CD1c-positive myeloid dendritic cell (primary cell): Measurements from ENCODE around the gene PTPRK.

Experiments
- DNase-seq: peaks from one replicate; pipeline ENCODE4 v3.0.0-alpha.2; 2016; ENCODE audit errors: extremely low spot score

Gene PTPRK

DNA sequence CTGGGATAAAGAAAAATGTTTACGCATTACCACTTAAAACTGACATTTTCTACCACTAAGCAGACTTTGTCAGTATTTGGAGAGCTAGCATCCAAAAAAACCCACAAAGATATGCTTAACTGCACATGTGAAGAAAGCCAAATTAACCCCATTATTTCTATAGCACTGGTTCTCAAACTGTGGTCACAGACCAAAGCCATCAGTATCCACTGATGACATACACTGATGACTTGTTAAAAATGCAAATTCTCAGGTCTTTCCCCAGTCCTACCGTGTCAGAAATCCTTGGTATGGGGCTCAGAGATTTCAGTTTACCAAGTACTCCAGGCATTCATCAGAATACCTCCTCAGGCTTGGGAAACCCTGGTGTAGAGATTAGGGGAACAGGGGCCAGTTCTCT lies 230.2 kb downstream of the PTPRK start:
- DNase-seq = no peak

- no peak for DNase-seq
These were observed 236.3 kb downstream of the PTPRK start for GRCh38 chr6:128284128-128284527.

GRCh38 chr6:128282961-128283360 lies 237.4 kb downstream of the PTPRK start:
- DNase-seq = no peak

DNA sequence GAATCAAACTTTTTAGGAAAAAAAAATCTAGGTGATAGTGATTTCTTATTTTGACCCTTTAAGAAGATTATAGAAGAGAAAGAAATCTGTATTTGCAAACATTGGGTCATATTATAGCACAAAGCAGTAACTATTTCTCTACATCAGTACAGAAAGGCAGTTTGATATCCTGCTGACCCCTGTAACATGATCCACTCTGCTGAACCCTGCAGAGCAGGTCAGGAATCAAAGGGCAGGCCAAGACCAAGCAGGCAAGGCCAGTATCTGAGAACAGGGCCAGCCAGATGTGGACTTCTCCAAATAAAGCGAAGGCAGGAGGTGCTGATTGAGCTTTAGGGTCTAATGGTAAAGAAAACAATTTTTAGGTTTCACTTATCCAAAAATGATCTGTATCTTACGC lies 239.4 kb downstream of the PTPRK start:
- DNase-seq = no peak

DNA sequence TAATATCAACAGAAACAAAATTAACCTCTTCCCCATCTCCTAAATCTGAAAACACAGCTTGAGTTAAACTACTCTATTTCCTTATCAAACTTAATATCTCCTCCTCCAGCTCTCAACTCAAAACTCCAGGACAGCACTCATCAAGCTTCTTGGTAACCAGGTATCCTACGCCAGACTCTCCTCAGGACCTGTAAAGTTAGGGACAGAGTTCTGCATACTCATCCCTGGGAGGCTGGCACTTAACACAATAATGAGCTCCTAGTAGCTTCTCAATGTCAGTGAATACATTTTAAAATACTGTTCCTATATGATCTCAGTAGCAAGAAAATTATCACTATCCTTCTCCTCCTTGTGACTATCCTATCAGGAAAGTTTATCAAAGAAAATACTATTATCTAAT lies 240.3 kb downstream of the PTPRK start:
- DNase-seq = no peak

DNA sequence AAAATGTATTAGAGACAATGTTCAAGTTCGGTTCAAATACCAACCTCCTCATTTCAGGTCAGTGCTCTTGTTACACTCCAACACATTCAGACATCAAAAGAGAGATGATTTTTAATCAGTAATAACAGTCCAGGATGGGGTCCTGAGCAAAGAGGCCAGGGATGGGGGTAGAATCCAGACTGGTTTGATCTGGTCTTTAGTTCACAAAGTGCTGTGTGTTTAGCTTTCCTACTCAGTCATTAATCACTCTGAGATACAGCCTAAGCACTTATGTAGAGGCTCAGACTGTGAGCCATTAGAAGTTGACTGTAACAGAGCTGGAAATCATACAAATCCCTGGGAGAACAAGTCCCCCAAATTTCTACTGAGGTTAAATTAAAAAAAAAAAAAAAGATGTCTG lies 241.6 kb downstream of the PTPRK start:
- DNase-seq = no peak

- DNase-seq = no peak
These were observed 243.0 kb downstream of the PTPRK start for GRCh38 chr6:128277379-128277778.

DNA sequence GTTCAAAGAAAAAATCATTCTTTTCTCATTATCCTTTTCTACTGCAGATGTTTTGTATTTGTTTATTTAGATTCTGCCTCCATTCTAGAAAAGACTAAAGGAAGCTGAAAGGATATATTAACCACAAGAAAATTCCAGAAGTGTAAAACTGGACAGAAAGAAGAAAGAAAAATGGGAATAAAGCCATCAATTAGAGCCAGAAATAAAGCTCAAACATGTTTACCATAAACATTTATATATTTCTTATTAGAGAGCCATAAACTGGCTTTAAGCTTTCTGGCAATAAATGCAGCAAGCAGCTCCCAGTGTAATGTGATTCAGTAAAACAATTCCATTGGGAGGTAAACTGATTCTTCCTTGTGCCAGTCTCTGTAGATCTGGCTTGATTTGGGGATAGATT lies 244.1 kb downstream of the PTPRK start:
- no peak for DNase-seq

DNA sequence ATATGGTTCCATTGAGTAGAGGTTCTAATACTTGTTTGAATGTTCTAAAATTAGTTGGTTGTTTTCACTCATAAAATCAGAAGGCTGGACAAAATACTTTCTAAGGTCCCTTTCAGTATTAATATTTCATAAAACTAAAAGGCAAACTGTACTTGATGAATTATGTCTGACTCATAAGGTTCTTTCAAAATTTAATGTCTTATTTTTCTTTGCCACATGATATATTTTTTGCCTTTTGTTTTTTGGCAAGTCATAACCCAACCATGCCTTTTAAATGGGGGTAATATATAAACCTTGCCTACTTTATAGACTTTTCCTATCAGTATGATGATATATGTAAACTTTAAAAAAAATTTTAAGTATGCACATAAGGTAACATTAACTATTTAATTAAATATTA lies 244.7 kb downstream of the PTPRK start:
- DNase-seq = no peak

DNA sequence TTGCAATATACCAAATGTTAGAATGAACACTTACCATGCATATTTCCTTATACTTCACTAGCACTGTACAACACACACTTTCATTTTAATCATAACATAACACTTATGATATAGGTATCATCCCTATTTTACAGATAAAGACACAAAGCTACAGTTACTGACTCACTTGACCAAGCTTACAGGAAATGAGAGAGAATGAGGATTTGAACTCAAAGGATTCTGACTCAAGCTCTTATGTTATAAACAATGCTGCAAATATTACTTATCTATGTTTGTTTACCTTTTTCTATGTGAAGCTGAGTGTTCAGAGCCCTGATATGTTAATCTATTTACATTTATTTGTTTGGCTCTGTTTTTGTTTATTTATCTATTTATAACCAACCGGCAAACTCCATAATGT lies 245.4 kb downstream of the PTPRK start:
- no peak for DNase-seq

- no peak for DNase-seq
These were observed 248.9 kb downstream of the PTPRK start for GRCh38 chr6:128271527-128271926.

- no peak for DNase-seq
These were observed 249.4 kb downstream of the PTPRK start for GRCh38 chr6:128271011-128271410.

DNA sequence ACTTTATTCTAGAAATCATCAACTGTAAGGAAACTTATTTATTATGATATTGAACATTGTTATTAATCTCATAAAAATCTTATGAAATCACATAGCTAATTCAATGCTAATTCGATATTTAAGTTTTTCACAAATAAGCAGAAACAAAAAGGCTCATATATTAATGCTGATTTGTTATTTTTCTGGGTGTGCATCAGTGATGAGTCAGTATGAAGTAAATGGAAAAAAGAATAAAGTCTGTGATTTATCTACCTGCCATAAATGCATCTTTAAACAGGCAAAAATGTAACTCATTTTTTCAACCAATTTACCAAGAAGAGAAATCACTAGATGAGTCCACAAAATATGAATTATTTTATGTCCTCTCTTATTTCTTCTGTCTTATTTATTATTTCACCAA lies 253.5 kb downstream of the PTPRK start:
- no peak for DNase-seq

DNA sequence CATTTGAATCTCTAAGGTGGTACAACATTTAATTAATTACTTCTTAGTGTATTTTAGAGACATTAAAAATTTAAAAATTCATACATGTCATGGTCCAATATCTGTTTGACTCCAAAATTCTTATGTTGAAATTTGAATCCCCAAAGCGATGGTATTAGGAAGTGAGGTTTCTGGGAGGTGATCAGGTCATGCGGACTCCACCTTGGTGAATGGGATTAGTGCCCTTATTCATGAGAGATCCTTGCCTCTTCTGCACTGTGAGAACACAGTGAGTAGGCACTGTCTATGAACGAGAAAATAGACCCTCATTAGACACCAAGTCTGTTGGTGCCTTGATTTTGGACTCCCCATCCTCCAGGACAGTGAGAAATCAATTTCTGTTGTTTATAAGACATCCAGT lies 254.7 kb downstream of the PTPRK start:
- no peak for DNase-seq

DNA sequence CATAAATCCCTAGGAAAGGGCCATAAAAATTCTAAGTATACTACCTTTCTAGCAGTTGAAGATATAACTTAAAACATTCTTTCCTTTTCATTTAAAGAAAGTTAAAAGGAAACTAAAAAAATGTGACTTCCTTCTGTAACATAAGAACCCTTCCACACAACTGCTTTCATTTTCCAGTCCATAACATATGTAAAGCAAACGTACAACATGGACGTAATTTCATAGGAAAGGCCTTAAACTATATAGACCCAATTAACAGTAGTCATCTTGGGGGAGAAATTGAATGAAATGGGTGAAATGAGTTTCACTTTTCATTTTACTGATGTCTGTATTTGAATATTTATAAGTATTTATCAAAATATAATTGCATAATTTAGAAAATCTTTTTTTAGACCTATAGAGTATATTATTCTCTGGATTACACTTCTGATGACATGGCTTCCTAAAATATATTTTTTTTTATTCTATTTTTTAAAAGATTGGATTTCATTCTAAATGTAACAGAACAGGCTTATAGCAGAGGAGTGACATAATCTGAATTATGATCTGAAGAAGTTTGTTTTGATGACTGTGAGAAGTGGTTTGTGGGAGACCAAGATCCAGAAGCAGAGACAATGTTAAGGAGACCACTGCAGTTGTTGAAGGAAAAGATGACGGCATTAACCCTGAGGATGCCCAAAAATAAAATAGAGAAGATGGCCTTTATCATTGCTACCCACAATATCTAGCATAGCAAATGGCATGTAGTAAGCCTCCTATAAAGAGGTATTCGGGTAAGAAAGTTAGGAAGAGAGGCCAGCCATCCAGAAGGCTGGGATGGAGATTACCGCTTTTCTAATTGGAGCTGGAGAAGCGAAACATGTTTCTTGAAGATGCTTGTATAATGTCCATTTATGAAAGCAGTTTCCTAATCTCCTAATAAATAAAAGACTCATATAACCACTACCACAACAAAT lies 260.4 kb downstream of the PTPRK start:
- DNase-seq = no peak

GRCh38 chr6:128259029-128259724 lies 261.2 kb downstream of the PTPRK start:
- DNase-seq = no peak

DNA sequence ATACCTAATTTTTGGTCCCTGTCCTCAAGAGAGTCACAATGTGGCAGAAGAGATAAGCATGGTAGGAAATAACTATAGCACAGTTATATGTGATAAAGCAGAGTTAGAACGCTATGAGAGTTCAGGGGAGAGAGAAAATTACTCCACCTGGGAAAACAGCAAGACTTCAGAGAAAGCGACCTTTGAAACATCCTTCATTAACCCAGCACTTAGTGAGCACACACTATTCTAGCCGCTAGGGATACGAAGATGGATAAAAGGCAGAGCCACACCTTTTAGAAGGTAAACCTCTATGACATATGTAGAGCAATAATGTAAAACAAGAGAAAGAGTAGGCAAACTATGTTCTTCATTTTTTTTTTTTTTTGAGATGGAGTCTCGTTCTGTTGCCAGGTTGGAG lies 264.3 kb downstream of the PTPRK start:
- DNase-seq = no peak

DNA sequence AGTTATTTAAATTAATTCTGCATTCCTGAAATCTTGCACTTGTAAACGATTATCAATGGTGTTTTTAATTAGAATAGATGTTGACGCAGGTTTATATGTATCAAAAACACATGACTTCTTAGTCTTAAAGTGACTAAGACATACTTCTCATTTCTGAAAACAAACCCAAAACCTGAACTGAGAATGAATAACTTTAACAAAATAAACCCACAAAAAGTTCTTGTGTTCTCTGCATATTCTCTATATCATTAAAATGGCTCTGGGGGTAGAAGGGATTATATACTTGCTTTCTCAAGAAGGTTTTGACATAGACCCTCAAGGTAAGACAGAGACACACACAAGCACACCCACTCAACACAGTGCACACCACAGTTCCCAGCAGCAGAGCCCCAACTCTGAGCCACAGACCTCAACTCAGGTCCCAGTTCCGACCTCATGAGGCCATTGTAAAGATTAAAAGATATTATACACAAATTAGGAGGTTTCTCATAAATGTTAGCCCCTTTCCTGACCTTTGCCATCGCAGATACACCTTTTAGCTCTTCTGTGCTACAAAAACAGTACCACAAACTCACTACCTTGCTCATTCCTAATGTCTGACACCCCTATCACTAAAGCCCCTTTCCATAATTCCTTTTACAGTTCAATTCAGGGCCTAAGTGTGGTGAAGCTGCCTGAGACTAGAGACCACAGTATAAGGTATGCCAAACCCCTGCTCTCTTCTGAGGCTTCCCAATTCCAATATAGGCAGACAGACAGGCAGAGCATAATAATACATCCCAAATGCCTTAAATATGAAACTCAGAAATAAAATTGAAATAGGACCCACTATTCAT lies 267.8 kb downstream of the PTPRK start:
- no peak for DNase-seq

DNA sequence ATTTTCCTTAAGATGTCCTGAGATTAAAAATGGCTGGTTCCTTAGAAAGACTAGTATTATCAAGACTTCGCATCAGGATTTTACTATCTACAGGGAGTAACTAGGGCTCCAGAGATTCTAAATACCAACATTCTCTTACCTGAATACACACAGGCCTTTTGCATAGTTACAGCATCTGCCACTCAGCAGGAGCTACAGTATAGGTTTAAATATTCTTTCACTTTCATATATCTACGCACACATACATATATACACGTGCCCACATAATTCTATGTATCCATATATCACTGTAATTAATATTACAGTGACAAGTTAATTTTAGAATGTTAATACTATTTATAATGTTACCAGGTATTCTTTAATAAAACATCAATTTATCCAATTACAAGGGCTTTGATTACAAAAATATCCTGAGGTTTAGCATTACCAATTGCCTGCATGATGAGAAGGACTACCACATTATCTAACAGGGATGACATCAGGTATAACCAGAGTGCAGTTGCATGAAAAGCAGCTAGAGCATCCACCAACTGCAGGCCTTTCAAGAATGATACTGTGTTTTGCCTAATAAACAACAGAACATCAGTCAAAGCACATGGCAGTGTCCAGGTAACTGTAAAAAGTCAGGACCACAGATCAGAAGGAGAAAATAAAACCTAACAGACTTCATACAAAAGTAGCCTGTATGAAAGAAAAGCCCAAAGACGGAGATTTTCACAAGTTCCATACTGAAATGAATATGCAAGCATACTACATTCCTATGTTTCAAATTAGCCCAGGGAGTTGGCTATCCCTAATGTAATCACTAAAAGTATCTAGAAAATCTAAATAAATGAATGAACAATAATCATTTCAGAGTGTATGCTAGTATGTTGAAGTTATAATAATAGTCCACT lies 268.7 kb downstream of the PTPRK start:
- DNase-seq = no peak

DNA sequence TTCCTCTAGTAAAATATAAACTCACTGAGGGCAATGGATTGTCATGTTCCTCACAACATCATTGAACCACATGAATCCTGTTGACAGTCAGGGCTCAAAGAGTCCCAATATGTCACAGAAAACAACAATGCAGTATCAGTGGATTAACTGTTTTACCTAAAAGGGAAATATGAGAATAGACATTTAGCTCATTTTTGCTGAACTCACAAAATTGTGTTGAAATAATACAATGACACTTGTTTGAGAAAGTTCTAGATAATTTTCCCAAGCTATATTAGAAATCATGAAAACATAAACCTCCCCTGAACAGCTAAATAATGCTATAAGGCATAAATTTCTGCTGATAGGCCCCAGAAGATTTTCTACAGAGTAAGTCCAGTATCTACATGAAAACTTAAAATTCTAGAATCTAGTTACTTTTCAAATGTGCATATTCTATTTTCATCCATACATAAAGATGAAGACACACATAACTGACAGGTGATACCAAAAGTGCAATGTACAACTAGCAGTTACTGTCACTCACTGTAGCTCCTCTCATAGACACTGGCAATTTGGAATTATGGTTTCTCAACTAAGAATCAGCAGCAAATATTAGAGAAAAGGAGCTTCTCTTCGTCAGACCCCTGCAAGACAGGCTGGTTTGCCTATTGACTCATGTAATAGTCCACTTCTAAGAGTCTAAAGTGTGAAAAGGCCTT lies 269.9 kb downstream of the PTPRK start:
- no peak for DNase-seq

- DNase-seq = no peak
These were observed 271.0 kb downstream of the PTPRK start for GRCh38 chr6:128249429-128249828.
